Amygdala (tissue), 56 donors: ENCODE results near the gene FAM193B.

ENCODE experiments used
- DNase-seq, 56 donors: peaks; one replicate each; lab custom pipeline; 2025; lab: John Stamatoyannopoulos, UW

The FAM193B gene

DNA sequence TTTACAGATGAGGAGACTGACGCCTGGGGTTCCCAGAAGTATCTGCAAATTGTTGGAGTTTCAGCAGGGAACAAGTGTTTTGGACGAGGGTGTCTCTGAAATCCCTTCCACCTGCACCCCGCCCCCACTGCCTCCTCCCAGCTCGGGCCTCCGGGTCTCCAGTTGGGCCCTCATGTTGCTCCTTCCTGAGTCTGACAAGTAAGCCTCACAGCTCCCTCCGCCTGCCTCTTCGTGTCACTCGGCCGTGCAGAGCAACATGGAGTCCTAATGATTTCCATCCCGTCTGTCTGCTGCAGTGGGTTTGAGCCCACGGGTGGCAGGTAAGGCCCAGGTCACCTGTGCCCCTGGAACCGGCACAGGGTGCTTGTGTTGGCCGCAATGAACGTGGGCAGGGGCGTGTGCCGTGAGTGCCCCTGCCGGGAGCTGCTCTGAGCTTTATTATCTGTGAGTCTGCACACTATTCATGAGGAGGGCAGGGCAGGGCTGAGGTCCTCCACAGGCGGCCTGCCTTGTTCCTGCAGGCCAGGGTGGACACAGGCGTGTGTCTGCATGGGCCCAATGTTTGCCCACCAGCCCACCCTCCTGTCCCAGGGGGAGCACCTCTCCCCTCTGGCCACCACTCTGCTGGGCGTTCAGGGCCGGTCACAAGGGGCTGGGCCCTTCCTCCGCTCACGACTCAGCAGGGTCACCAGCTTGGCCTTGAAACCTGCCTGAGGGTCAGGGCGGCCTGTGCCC lies 50.8 kb downstream of the FAM193B start:
- DNase-seq: no peak

DNA sequence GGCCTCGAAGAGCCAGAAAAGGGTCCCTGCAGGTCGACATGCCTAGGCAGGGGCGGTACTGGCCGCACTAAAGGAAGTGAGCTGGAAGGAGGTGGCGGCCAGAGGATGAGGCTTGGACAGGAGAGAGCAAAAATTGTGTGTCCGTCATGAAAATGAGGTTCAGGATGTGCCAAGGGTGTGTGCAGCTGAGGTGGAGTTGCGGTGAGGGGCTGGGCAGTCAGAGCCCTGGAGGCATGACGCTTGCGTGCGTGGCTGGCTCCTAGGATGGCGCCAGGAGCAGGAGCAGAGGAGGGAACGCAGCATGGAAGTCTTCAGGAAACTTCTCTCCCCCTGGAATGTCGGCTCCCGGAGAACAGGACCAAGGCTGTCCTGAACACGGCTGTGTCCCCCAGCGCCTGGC lies 51.5 kb downstream of the FAM193B start:
- DNase-seq: no peak

- no peak for DNase-seq
Measured at GRCh38 chr5:177501874-177502678, 52.3 kb downstream of the FAM193B start.

- DNase-seq: peak in 55 of 56 donors; percentile 37 to 94 (median 71)
Measured at GRCh38 chr5:177500685-177501522, 53.5 kb downstream of the FAM193B start.

DNA sequence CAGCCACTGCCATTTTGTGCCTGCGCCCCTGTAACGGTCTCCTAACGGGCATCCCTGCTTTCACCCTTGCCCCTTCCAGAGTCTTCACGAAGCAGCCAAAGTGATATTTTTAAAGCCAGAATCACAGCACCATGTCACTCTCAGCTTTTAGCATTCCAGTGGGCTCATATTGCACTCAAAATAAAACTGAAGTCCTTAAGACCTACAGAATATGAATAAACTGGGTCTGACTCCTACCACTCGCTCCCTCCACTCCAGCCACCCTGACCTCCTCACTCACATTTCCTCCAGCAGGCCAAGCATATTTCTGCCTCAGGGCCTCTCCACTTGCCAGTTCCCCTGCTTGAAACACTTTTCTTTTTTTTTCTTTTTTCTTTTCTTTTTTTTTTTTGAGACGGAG lies 54.5 kb downstream of the FAM193B start:
- DNase-seq: no peak

- no peak for DNase-seq
Measured at GRCh38 chr5:177498013-177498787, 56.2 kb downstream of the FAM193B start.

- peak in 52 of 56 donors; percentile 23 to 92 (median 72) for DNase-seq
Measured at GRCh38 chr5:177497292-177498012, 56.9 kb downstream of the FAM193B start, which contains the start of gene PDLIM7. Gene PDLIM7 (minus strand): TSS chr5:177497604. CDS start chr5:177496512, 1,092 bp downstream.

GRCh38 chr5:177496727-177497291 lies 57.6 kb downstream of the FAM193B start:
- peak in 1 of 56 donors; percentile 66 for DNase-seq

GRCh38 chr5:177496070-177496726 lies 58.2 kb downstream of the FAM193B start:
- no peak for DNase-seq

DNA sequence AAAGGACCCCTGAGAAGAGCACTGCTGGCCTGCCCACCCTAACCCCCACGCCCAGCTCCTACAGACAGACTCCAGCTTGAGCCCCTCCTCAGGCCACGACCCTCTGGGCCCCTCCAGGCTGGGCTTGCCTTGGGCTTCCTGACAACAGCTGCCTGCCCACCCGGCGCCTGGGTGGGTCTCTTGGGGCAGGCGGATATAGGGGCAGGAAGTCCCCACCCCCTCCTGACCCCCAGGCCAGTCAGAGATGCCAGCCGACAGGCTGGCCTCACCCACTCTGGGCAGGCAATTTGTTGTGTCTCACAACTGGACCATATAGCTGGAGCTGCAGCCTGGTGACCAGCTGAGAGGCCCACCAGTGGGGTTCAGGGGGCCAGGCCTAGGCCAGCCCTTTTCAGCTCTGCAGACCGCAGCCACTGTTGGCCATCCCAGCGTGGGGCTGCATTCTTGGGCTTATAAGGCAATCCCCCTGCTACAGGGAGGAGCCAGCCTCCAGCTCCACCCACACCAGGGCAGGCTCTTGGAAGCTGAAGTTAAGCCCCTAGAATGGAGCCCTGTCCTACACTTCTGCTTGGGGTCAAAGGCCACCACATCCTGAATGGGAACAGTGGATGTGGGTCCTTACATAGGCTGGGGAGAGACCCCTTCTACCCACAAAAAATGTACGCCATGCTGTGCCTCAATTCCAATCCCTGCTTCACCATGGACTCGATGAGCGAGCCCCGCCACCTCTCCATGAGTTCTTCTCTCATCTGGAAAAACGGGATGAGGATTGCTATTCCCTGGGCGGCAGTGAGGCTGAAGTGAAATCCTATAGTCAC lies 58.9 kb downstream of the FAM193B start:
- DNase-seq: no peak

- peak in 5 of 56 donors; percentile 9 to 69 (median 17) for DNase-seq
Measured at GRCh38 chr5:177494346-177495195, 59.8 kb downstream of the FAM193B start.

DNA sequence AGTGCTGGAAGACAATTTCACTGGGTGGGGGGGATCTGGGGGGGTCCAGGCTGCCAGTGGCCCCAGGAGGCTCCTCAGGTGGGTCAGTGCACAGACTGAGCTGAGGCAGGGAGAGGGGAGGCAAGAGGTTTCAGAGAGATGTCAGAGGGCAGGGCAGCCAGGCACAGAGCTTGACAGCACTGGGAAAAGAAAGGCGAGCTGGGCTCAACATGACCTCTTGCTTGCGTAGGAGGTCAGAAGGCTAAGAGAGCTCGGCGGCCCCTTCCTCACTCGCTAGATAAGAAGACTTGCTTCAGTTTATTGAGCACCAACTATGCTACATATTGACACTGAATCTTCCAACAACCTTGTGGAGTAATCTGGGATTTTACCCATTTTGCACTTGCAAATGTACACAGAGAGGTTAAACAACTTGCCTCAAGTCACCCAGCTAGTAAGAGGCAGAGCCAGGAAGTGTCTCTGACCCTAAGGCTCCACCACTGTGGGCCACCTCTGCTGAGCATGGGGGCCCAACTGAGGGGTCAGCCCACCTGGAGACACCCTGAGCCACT lies 60.5 kb downstream of the FAM193B start:
- DNase-seq: no peak

GRCh38 chr5:177492841-177493240 lies 61.5 kb downstream of the FAM193B start:
- DNase-seq: no peak

- no peak for DNase-seq
Measured at GRCh38 chr5:177491983-177492746, 62.2 kb downstream of the FAM193B start.

DNA sequence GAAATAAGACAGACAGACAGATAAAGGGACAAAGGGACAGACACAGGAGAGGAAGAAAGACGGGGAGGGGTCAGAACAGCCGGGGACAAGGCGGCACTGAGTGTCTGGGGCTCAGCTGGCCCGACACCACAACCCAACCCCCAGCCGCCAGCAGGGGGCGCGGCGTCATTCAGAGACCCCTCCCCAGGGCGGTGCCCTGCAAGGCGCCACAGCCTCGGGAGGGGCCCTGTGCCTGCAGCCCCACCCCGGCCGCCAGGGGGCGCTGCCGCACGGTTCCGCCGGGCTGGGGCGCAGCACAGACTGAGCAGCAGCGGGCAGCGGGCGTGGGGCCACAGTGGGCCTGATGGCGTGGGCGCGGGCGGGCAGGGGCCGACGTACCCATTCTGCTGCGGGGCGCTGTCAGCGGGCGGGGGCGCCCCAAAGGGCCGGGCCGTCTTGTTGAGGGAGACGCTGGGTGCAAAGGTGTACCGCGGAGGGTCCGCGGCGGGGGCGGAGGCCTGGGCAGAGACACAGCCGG lies 62.9 kb downstream of the FAM193B start:
- DNase-seq: no peak
